Stimulated activated CD8-positive, alpha-beta memory T cell treated with anti-CD3 and anti-CD28 coated beads, Interleukin-15, amount 100 ng/mL, for 1 hour (primary cell): ENCODE data around the gene DHCR7.
A peak's percentile ranks its signal among the peaks of the same experiment; 100 is the strongest.

Experiments used
- DNase-seq: peaks from one replicate; pipeline ENCODE4 v3.0.0-alpha.2; 2020; ENCODE audit warnings: low read depth

Gene DHCR7, protein sequence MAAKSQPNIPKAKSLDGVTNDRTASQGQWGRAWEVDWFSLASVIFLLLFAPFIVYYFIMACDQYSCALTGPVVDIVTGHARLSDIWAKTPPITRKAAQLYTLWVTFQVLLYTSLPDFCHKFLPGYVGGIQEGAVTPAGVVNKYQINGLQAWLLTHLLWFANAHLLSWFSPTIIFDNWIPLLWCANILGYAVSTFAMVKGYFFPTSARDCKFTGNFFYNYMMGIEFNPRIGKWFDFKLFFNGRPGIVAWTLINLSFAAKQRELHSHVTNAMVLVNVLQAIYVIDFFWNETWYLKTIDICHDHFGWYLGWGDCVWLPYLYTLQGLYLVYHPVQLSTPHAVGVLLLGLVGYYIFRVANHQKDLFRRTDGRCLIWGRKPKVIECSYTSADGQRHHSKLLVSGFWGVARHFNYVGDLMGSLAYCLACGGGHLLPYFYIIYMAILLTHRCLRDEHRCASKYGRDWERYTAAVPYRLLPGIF

GRCh38 chr11:71448257-71449171 lies at the start of gene DHCR7:
DHCR7 (minus strand) TSS chr11:71448393; CDS start chr11:71444952, 3,441 bp downstream.
- DNase-seq, result peak; percentile 86

- no peak for DNase-seq
Measured at GRCh38 chr11:71496421-71496820, 48.2 kb upstream of the DHCR7 start.

DNA sequence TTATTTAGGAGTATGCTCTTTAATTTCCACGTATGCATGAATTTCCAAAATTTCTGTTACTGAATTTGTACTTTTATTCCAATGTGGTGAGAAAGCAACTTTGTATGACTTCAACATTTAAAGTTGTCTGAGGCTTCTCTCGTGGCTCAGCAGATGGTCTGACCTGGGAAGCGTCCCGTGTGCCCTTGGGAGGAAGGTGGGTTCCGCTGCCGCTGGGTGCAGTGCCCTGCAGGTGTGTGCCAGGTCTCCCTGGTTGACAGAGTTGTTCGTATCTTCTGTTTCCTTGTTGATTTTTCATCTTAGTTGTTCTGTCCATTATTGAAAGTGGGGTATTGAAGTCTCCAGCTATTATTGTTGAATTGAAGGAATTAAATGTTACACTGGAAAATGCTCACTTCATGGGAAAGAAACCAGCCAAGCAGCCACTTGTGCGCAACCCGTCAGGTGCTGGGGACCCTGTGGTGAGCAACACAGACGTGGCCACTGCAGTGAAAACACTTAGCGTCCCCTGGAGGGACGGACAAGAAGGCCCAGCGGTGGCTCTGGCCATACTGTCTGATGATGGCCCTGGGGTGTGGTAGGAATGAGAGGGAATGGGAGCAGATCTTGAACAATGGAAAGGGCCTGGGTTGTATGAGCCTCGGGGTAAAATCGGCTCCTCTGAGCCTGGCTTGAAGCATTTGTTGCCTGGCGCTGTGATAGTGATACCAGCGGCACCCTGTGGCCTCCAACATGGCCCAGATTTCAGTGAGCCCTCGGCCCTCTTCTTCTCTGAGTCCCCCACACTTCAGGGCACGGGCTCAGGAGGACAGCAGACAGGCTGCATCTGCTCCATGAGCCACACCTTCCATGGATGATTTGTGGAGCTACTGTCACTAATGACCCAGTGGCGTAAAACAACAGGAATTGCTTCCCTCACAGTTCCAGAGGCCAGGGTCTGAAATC lies 47.4 kb upstream of the DHCR7 start:
- DNase-seq, result no peak

DNA sequence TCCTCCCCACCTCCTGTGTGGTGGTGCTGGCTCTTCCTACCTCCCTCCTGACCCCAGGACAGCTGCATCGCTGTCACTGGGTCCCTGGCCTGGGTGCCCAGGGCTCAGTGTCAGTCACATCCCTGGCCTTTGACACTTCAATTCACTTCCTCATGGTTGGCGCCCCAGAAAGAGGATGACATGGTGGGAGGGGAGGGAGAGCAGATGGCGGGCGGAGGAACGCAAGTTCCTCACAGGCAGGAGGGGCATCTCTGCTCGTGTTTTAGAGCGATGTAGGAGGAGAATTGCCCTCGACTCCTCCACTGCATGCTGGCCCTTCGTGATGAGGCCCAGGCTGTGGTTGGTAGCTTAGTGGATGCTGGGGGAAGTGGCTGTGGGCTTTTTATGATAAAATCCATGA lies 43.7 kb upstream of the DHCR7 start:
- DNase-seq, result no peak

GRCh38 chr11:71491531-71491930 lies 43.3 kb upstream of the DHCR7 start:
- DNase-seq, result no peak

GRCh38 chr11:71490731-71491390 lies 42.7 kb upstream of the DHCR7 start:
- no peak for DNase-seq

- no peak for DNase-seq
Measured at GRCh38 chr11:71490044-71490730, 42.0 kb upstream of the DHCR7 start.

GRCh38 chr11:71489311-71490043 lies 41.3 kb upstream of the DHCR7 start:
- no peak for DNase-seq

DNA sequence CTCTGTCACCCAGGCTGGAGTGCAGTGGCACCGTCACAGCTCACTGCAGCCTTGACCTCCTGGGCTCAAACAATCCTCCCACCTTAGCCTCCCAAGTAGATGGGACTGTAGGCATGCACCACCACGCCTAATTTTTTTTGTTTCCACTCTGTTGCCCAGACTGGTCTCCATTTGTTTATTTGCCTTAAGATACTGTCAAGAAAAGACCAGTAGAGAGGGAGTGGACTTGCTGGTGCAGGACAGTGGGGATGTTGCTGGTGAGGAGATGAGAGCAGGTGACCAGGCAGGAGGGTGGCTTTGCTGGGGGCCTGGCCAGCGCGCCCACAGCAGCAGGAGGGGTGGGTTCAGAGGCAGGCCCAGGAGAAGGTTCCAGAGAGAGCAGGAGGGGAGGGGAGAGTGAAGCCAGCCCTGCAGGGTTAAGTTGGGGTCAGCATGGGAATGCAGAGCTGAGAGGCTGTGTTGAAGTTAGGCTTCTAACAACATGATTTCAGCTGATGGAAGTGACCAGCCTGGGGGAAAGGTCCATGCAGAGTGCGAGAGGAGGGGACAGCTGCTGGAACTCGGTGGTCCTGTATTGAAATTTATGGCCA lies 40.6 kb upstream of the DHCR7 start:
- DNase-seq, result no peak

DNA sequence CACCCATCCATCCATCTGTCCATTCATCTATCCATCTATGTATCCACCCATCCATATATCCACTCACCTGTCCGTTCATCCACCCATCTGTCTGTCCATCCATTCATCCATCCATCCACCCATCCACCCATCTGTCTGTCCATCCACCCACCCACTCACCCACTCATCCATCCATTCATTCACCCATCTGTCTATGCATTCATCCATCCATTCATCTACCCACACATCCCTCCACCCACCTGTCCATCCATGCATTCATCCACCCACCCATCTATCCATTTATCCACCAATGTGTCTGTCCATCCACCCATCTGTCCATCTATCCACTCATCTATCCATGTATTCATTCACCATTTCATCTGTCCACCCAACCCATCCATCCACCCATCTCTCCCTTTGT lies 38.1 kb upstream of the DHCR7 start:
- no peak for DNase-seq

DNA sequence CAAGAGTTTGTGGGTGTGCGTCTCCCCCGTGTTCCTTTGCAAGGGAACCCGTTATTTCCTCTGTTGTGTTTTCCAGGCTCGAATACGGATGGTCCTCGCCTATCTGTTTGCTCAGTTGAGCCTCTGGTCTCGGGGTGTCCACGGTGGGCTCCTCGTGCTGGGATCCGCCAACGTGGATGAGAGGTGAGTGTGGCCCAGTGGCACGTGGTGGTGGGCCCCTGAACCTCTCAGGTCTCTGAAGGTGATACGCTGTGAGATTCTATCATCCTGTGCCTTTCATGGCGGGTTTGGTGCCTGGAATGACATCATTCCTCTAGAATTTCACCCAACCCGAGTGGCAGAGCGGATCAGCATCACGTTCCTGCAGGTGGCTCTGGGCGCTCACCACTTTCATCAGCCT lies 37.3 kb upstream of the DHCR7 start:
- DNase-seq, result no peak

GRCh38 chr11:71485063-71485399 lies 36.8 kb upstream of the DHCR7 start:
- no peak for DNase-seq

DNA sequence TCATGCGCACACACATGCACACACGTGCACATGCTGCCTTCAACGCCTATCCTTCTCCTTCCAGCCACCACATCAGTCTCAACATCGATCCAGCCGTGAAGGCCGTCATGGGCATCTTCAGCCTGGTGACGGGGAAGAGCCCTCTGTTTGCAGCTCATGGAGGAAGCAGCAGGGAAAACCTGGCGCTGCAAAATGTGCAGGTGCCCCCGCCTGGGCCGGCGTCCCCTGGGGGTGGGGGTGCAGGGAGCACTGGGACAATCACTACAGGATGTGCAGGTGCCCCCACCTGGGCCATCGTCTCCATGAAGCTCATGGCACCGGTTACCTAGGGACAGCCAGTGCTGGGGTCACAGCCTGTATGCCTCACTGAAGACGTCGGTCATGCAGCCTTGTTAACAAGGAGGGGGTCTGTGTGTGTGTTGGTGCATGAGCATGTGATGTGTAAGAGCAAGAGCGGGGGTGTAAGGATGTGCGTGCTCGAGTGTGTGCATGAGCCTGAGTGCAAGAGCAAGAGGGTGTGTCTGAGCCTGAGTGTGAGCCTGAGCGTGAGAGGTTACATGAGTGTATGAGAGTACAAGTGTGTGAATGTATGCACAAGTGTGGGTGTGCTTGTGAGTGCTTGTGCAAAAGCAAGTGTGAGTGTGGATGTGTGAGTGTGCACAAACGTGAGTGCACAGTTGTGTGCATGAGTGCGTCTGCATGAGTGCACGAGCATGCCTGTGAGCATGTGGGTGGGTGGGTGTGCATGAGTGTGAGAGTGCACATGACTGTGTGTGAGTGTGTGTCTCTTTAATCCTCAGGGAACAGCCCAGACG lies 36.3 kb upstream of the DHCR7 start:
- DNase-seq, result no peak

GRCh38 chr11:71483692-71484091 lies 35.5 kb upstream of the DHCR7 start:
- no peak for DNase-seq

DNA sequence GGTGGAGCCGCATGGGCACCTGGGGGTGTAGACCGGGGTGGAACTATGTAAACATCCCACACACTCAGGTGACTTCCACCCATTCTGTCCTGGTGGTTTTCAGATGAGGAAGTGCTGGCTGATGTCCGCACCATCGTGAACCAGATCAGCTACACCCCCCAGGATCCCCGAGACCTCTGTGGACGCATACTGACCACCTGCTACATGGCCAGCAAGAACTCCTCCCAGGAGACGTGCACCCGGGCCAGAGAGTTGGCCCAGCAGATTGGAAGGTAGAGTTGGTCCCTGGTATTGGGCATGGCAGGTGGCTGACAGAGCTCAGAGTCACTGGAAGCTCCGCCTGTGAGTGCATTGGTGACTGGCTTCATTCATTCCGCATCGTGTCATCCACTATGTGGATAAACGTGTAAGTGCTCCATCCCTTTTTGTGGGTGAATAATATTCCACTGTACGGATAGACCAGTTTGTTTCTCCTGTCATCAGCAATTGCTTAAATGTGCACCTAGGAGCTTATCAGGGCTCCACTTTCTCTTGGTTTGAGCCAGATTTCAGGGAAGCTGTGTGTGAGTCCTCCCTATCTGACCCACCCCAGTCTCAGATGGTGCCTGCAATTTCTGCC lies 34.7 kb upstream of the DHCR7 start:
- no peak for DNase-seq

DNA sequence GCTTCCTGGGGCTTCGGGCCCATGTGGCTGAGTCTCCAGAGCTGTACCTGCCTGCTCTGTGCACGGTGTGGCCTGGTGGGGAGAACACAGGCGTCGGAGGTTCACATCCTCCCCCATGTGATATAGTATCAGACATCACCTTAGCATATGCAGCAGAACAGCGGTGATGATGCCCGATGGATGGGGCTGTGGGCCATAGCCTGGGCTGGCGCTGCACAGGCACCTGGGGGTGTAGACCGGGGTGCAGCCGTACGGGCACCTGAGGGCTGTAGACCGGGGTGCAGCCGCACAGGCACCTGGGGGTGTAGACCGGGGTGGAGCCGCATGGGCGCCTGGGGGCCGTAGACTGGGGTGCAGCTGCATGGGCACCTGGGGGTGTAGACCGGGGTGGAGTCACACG lies 34.0 kb upstream of the DHCR7 start:
- no peak for DNase-seq

DNA sequence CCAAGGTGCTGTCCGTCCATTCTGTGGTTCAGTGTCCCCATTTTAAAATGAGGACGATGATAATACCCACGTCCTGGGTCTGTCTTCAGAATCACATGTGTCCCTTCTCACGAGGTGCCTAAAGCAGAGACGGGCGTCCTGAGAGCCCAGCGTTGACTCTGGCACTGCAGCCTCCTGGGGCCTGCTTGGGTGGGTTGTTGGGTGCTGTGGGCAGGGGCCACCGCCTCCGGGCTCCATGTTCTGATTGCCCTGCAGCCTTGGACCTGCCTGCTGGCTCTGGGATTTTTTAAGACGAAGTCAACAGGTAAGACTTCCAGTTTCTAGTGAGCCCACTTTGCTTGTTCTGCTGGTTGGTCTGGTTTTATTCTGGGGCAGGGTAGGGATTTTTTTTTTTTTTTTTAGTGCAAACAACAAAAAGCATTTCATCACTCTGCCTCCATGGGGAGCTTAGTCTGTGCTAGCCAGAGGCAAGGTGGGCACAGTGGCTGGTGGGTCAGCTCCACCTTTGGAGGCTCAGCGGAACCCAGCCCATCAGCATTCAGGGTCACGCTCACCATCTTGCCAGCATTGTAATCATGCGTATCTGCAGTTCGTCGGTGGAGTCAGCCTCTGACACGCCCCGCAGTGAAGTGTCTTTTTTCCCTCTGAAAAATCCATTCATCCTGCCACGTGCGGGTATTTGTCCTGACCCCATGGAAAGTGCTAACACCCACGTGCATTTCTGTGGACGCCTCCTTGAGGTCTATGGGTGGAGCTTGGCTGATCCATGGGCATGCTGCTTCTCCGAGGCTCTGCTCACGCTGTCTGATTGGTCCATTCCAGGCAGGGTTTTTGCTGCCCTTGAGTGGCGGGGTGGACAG lies 33.1 kb upstream of the DHCR7 start:
- no peak for DNase-seq

DNA sequence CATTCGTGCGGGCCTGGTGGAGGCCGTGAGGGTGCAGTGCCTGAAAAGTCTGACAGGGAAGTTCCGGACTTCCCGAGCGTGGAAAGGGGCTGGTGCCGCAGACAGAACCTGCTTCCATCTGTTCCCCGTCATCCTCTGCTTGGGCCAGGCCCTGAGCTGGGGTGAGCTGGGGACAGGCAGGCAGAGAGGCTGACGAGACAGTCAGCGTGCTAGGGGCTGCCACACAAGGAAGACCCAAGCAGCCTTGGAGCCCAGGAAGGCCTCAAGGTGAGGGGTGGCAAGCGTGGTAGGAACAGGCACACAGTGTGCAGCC lies 30.3 kb upstream of the DHCR7 start:
- no peak for DNase-seq
